A549 (cell line): ENCODE results near the gene KMO.

Experiments
- CBX8 ChIP-seq: fragments of 200-600 bp; sonication (generic); IDR thresholded peaks from 2 replicates; pipeline ENCODE4 v1.6.1; 2016
- CTCF ChIP-seq: fragments of >200 bp; sonication (Bioruptor Twin); formaldehyde crosslinking; IDR thresholded peaks from 3 replicates; pipeline ENCODE4 v1.5.1; 2016
- EP300 ChIP-seq, 2 experiments: fragments of >200 bp; sonication (Bioruptor Twin); formaldehyde crosslinking; IDR thresholded peaks; 2 replicates in 1 of 2; 3 replicates in 1 of 2; pipeline ENCODE4 v1.6.1; 2016 to 2017
- KDM1A ChIP-seq: fragments of 200-600 bp; sonication (generic); IDR thresholded peaks from 2 replicates; pipeline ENCODE4 v1.6.1; 2016; ENCODE audit warnings: low read depth, mild to moderate bottlenecking
- NFE2L2 ChIP-seq: fragments of 150-350 bp; conservative IDR thresholded peaks from 2 replicates; pipeline ENCODE4 v1.6.1; 2014; ENCODE audit warnings: low read length
- PBX3 ChIP-seq: IDR thresholded peaks from 2 replicates; pipeline ENCODE4 v1.6.1; 2012
- POLR2A ChIP-seq: IDR thresholded peaks from 2 replicates; pipeline ENCODE4 v1.6.1; 2012; ENCODE audit warnings: mild to moderate bottlenecking, low read length
- ZC3H11A ChIP-seq: fragments of 450-650 bp; IDR thresholded peaks from 2 replicates; pipeline ENCODE4 v1.6.1; 2014; ENCODE audit warnings: antibody characterized with exemption, mild to moderate bottlenecking
- TF ChIP-seq, protein P1 (sequence below): fragments of 250-450 bp; sonication (Bioruptor Pico); IDR thresholded peaks from 2 replicates; pipeline ENCODE4 v1.5.0; 2021; ENCODE audit warnings: mild to moderate bottlenecking, moderate library complexity, borderline replicate concordance
- TF ChIP-seq, protein P2 (sequence below): fragments of 200-600 bp; sonication (generic); IDR thresholded peaks from 2 replicates; pipeline ENCODE4 v1.6.1; 2016; ENCODE audit warnings: antibody characterized with exemption, mild to moderate bottlenecking, moderate library complexity

DNA sequence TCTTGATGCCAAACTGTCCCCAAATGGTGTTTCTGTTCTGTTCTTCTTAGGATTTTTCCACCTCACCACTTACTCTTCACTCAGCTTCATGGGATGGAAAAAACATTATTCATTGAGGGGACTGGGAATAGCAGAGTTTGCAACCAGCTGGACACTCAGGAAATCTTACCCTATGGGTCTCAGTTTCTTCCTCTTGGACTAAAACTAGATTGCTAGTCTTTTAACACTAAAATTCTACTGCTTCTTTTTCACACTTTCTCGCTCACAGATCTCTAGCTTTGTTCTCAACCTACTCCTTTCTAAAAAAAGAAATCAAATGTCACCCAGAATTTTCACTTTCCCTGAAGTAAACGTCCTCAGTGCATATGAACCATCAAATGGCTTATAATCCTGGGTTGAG is 4.8 kb downstream of the KMO start:
- TF ChIP-seq CTCF, result no peak
- TF ChIP-seq KDM1A, result no peak
- no peak for TF ChIP-seq ZC3H11A
- TF ChIP-seq POLR2A, result no peak
- TF ChIP-seq, protein P1, sequence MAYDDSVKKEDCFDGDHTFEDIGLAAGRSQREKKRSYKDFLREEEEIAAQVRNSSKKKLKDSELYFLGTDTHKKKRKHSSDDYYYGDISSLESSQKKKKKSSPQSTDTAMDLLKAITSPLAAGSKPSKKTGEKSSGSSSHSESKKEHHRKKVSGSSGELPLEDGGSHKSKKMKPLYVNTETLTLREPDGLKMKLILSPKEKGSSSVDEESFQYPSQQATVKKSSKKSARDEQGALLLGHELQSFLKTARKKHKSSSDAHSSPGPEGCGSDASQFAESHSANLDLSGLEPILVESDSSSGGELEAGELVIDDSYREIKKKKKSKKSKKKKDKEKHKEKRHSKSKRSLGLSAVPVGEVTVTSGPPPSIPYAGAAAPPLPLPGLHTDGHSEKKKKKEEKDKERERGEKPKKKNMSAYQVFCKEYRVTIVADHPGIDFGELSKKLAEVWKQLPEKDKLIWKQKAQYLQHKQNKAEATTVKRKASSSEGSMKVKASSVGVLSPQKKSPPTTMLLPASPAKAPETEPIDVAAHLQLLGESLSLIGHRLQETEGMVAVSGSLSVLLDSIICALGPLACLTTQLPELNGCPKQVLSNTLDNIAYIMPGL (CRISPR knock-in tag), result no peak
- no peak for TF ChIP-seq NFE2L2
- TF ChIP-seq CBX8, result no peak
- TF ChIP-seq PBX3, result no peak
- TF ChIP-seq, protein P2, sequence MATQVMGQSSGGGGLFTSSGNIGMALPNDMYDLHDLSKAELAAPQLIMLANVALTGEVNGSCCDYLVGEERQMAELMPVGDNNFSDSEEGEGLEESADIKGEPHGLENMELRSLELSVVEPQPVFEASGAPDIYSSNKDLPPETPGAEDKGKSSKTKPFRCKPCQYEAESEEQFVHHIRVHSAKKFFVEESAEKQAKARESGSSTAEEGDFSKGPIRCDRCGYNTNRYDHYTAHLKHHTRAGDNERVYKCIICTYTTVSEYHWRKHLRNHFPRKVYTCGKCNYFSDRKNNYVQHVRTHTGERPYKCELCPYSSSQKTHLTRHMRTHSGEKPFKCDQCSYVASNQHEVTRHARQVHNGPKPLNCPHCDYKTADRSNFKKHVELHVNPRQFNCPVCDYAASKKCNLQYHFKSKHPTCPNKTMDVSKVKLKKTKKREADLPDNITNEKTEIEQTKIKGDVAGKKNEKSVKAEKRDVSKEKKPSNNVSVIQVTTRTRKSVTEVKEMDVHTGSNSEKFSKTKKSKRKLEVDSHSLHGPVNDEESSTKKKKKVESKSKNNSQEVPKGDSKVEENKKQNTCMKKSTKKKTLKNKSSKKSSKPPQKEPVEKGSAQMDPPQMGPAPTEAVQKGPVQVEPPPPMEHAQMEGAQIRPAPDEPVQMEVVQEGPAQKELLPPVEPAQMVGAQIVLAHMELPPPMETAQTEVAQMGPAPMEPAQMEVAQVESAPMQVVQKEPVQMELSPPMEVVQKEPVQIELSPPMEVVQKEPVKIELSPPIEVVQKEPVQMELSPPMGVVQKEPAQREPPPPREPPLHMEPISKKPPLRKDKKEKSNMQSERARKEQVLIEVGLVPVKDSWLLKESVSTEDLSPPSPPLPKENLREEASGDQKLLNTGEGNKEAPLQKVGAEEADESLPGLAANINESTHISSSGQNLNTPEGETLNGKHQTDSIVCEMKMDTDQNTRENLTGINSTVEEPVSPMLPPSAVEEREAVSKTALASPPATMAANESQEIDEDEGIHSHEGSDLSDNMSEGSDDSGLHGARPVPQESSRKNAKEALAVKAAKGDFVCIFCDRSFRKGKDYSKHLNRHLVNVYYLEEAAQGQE, result no peak
- TF ChIP-seq EP300 (IDR thresholded peaks at IDR 0.05), result no peak
